Measurements from ENCODE around the gene CFAP52. TPM values are rescaled to one million over a fixed set of nuclear protein-coding genes. Genes with fewer than 3 reads are reported as not detected.

Gene CFAP52
- total RNA-seq, 1 donor: not detected

DNA sequence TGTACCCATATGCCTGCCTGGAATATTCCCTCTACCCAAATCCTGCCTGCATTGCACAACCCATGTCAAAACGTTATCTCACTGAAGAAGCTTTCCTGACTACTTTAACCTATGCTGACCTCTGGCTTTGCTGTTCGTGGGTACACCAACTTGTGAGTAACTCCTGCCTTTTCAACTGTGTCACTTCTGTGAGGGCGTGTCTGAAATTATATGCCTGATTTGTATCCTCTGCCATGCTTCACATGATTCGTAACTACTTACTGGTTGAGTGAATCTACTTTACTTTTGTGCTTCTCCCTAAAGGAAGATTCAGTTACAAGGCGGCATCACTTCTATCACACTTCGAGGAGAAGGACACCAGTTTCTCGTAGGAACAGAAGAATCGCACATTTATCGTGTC is 35.6 kb downstream of the CFAP52 start:
- no peaks in the 10 kb centered on the region for H3K27me3 ChIP-seq (ENCODE audit: insufficient read depth, low read length)
- H3K4me1 ChIP-seq (ENCODE audit: insufficient read depth, low read length): no peaks in the 10 kb centered on the region
- H3K4me2 ChIP-seq (ENCODE audit: insufficient read depth, low read length): no peak overlapping the region
- H3K36me3 ChIP-seq (ENCODE audit: insufficient read depth, low read length): no peaks in the 10 kb centered on the region
- H2AFZ ChIP-seq (ENCODE audit: low read length): no peak overlapping the region
- no peak overlapping the region for H3K27ac ChIP-seq (ENCODE audit: low read depth, low read length)
- no peaks in the 10 kb centered on the region for H3K79me2 ChIP-seq (ENCODE audit: insufficient read depth, low read length)
- DNase-seq (ENCODE audit: insufficient read length, low spot score, missing footprints): no peak
- H3K9me3 ChIP-seq (ENCODE audit: low read depth, low read length): no peaks in the 10 kb centered on the region
- TF ChIP-seq, protein P1, sequence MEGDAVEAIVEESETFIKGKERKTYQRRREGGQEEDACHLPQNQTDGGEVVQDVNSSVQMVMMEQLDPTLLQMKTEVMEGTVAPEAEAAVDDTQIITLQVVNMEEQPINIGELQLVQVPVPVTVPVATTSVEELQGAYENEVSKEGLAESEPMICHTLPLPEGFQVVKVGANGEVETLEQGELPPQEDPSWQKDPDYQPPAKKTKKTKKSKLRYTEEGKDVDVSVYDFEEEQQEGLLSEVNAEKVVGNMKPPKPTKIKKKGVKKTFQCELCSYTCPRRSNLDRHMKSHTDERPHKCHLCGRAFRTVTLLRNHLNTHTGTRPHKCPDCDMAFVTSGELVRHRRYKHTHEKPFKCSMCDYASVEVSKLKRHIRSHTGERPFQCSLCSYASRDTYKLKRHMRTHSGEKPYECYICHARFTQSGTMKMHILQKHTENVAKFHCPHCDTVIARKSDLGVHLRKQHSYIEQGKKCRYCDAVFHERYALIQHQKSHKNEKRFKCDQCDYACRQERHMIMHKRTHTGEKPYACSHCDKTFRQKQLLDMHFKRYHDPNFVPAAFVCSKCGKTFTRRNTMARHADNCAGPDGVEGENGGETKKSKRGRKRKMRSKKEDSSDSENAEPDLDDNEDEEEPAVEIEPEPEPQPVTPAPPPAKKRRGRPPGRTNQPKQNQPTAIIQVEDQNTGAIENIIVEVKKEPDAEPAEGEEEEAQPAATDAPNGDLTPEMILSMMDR (IDR thresholded peaks at IDR 0.05; ENCODE audit: extremely low read depth, low read depth, low read length): no peak
- H4K20me1 ChIP-seq (ENCODE audit: insufficient read depth, low read length): no peaks in the 10 kb centered on the region
- H3K4me3 ChIP-seq (ENCODE audit: insufficient read depth, low read length): no peak overlapping the region

- no peaks in the 10 kb centered on the region for H3K9me3 ChIP-seq (ENCODE audit: low read depth, low read length)
- TF ChIP-seq, protein P1 (IDR thresholded peaks at IDR 0.05; ENCODE audit: extremely low read depth, low read depth, low read length): no peak
- H3K79me2 ChIP-seq (ENCODE audit: insufficient read depth, low read length): no peaks in the 10 kb centered on the region
- no peaks in the 10 kb centered on the region for H4K20me1 ChIP-seq (ENCODE audit: insufficient read depth, low read length)
- no peak overlapping the region for H2AFZ ChIP-seq (ENCODE audit: low read length)
- H3K4me2 ChIP-seq (ENCODE audit: insufficient read depth, low read length): no peak overlapping the region
- no peaks in the 10 kb centered on the region for H3K27me3 ChIP-seq (ENCODE audit: insufficient read depth, low read length)
- no peaks in the 10 kb centered on the region for H3K36me3 ChIP-seq (ENCODE audit: insufficient read depth, low read length)
- DNase-seq (ENCODE audit: insufficient read length, low spot score, missing footprints): no peak
- H3K4me3 ChIP-seq (ENCODE audit: insufficient read depth, low read length): no peak overlapping the region
- H3K4me1 ChIP-seq (ENCODE audit: insufficient read depth, low read length): no peaks in the 10 kb centered on the region
- H3K27ac ChIP-seq (ENCODE audit: low read depth, low read length): no peak overlapping the region
Measured at GRCh38 chr17:9615486-9615885, 39.0 kb downstream of the CFAP52 start.

DNA sequence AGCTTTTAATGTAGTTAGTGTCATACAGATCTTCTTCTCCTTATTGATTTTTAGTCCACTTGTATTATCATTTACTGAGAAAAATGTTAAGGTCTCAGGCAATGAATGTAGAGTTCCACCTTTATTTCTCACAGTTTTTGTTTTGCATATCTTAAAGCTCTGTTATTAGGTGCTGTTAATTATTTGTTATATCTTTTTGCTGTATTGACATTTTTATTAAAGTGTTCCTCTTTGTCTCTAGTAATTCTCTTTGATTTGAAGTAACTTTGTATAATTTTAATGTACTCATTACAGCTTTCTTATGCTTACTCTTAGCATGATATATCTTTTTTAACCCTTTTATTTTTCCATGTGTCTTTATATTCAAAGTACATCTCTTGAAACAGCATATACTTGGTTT is 46.5 kb downstream of the CFAP52 start:
- no peaks in the 10 kb centered on the region for H3K9me3 ChIP-seq (ENCODE audit: low read depth, low read length)
- H3K4me1 ChIP-seq (ENCODE audit: insufficient read depth, low read length): no peaks in the 10 kb centered on the region
- H3K27ac ChIP-seq (ENCODE audit: low read depth, low read length): no peak overlapping the region
- no peaks in the 10 kb centered on the region for H3K27me3 ChIP-seq (ENCODE audit: insufficient read depth, low read length)
- no peak overlapping the region for H3K4me2 ChIP-seq (ENCODE audit: insufficient read depth, low read length)
- H3K36me3 ChIP-seq (ENCODE audit: insufficient read depth, low read length): no peaks in the 10 kb centered on the region
- H2AFZ ChIP-seq (ENCODE audit: low read length): no peak overlapping the region
- TF ChIP-seq, protein P1 (IDR thresholded peaks at IDR 0.05; ENCODE audit: extremely low read depth, low read depth, low read length): no peak
- no peak overlapping the region for H3K4me3 ChIP-seq (ENCODE audit: insufficient read depth, low read length)
- H3K79me2 ChIP-seq (ENCODE audit: insufficient read depth, low read length): no peaks in the 10 kb centered on the region
- no peak for DNase-seq (ENCODE audit: insufficient read length, low spot score, missing footprints)
- no peaks in the 10 kb centered on the region for H4K20me1 ChIP-seq (ENCODE audit: insufficient read depth, low read length)

DNA sequence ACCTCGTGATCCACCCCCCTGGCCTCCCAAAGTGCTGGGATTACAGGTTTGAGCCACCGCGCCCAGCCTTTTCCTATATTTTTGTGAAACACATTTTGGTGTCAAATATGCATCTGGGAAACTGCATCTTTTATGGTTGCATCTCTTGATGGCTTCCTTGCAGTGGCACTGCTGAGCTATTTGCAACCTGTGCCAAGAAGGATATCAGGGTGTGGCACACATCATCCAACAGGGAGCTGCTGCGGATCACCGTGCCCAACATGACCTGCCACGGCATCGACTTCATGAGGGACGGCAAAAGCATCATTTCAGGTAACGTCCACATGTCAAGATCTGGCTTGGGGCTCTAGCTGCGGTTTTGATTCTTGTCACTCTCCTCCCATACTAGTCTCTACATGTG is 52.1 kb downstream of the CFAP52 start:
- H3K27ac ChIP-seq (ENCODE audit: low read depth, low read length): no peak overlapping the region
- no peaks in the 10 kb centered on the region for H3K9me3 ChIP-seq (ENCODE audit: low read depth, low read length)
- H4K20me1 ChIP-seq (ENCODE audit: insufficient read depth, low read length): no peaks in the 10 kb centered on the region
- DNase-seq (ENCODE audit: insufficient read length, low spot score, missing footprints): no peak
- H3K4me1 ChIP-seq (ENCODE audit: insufficient read depth, low read length): no peaks in the 10 kb centered on the region
- H3K79me2 ChIP-seq (ENCODE audit: insufficient read depth, low read length): no peaks in the 10 kb centered on the region
- H3K4me2 ChIP-seq (ENCODE audit: insufficient read depth, low read length): no peak overlapping the region
- H3K4me3 ChIP-seq (ENCODE audit: insufficient read depth, low read length): no peak overlapping the region
- no peaks in the 10 kb centered on the region for H3K27me3 ChIP-seq (ENCODE audit: insufficient read depth, low read length)
- no peaks in the 10 kb centered on the region for H3K36me3 ChIP-seq (ENCODE audit: insufficient read depth, low read length)
- no peak overlapping the region for H2AFZ ChIP-seq (ENCODE audit: low read length)
- TF ChIP-seq, protein P1 (IDR thresholded peaks at IDR 0.05; ENCODE audit: extremely low read depth, low read depth, low read length): no peak

Measured in osteoblast (primary cell).